ENCODE results near the gene KLF7.

Gene KLF7

GRCh38 chr2:207035875-207036274, 129.9 kb downstream of the KLF7 start:
- Mint-ChIP-seq H3K4me1 (peaks cover 14% of the 10 kb centered on the region), H3K27me3 (ENCODE audit: low read depth) (peaks cover 4% of the 10 kb centered on the region), H3K9me3 (peaks cover 12% of the 10 kb centered on the region), H3K4me3 (no peak overlapping the region), H3K27ac (no peak overlapping the region), H3K36me3 (ENCODE audit: low read depth) (no peaks in the 10 kb centered on the region)
- TF ChIP-seq CTCF (IDR thresholded peaks at IDR 0.05; ENCODE audit: unreplicated experiment in 3 of 3): no peak

GRCh38 chr2:207032490-207032889, 133.3 kb downstream of the KLF7 start:
- peaks cover 9% of the 10 kb centered on the region for H3K4me1 Mint-ChIP-seq
- peaks cover 3% of the 10 kb centered on the region for H3K36me3 Mint-ChIP-seq (ENCODE audit: low read depth)
- H3K4me3 Mint-ChIP-seq: no peak overlapping the region
- peaks cover 17% of the 10 kb centered on the region for H3K9me3 Mint-ChIP-seq
- H3K27ac Mint-ChIP-seq: no peak overlapping the region
- no peak for TF ChIP-seq CTCF (IDR thresholded peaks at IDR 0.05; ENCODE audit: unreplicated experiment in 3 of 3)
- H3K27me3 Mint-ChIP-seq (ENCODE audit: low read depth): no peaks in the 10 kb centered on the region
